Keratinocyte (primary cell): ENCODE results near the gene CAMKMT. TPM values are rescaled to one million over a fixed set of nuclear protein-coding genes. Genes with fewer than 3 reads are reported as not detected.

Experiments used
- DNase-seq: peaks from one replicate; pipeline ENCODE4 v3.0.0-alpha.2; 2011; ENCODE audit warnings: low read depth, missing footprints, low spot score
- FAIRE-seq: peaks from 2 replicates; lab custom pipeline; 2011; peaks lifted over from hg19 to GRCh38; lab: Jason Lieb, UNC
- H2AFZ ChIP-seq: 2 replicates; pipeline ENCODE4 v1.6.0; 2012; ENCODE audit warnings: low read length, control low read depth, inconsistent platforms; ENCODE audit not compliant: control insufficient read depth
- H3K27ac ChIP-seq: 2 replicates; pipeline ENCODE4 v1.5.1; 2011; ENCODE audit warnings: low read length; ENCODE audit not compliant: control insufficient read depth, insufficient read depth
- H3K27me3 ChIP-seq: 3 replicates; pipeline ENCODE4 v1.6.0; 2011; ENCODE audit warnings: low read length; ENCODE audit not compliant: control insufficient read depth, insufficient read depth; ENCODE audit errors: extremely low read depth
- H3K36me3 ChIP-seq, 2 experiments: 2 replicates in 1 of 2; 3 replicates in 1 of 2; pipeline ENCODE4 v1.5.1; 2011; ENCODE audit warnings: low read length in 2 of 2, mild to moderate bottlenecking in 1 of 2; ENCODE audit not compliant: control insufficient read depth in 2 of 2, insufficient read depth in 2 of 2; ENCODE audit errors: extremely low read depth in 1 of 2
- H3K4me1 ChIP-seq: 3 replicates; pipeline ENCODE4 v1.5.1; 2011; ENCODE audit warnings: low read length; ENCODE audit not compliant: control insufficient read depth, insufficient read depth; ENCODE audit errors: extremely low read depth
- H3K4me2 ChIP-seq: 3 replicates; pipeline ENCODE4 v1.6.0; 2011; ENCODE audit warnings: low read depth, low read length; ENCODE audit not compliant: control insufficient read depth, insufficient read depth; ENCODE audit errors: extremely low read depth
- H3K4me3 ChIP-seq, 3 experiments: fragments of 200-600 bp in 1 of 3; sonication (generic) in 1 of 3; 2 replicates in 2 of 3; 3 replicates in 1 of 3; pipeline ENCODE4 v1.5.1; 2011 to 2016; ENCODE audit warnings: low read length in 3 of 3, mild to moderate bottlenecking in 3 of 3, control low read depth in 2 of 3, inconsistent platforms in 1 of 3, low read depth in 1 of 3, mixed read lengths in 1 of 3, mixed run types in 1 of 3, moderate library complexity in 1 of 3; ENCODE audit not compliant: control insufficient read depth in 2 of 3, insufficient read depth in 2 of 3; ENCODE audit errors: extremely low read depth in 1 of 3
- H3K79me2 ChIP-seq: 2 replicates; pipeline ENCODE4 v1.6.0; 2012; ENCODE audit warnings: low read length; ENCODE audit not compliant: control insufficient read depth, insufficient read depth
- H3K9ac ChIP-seq: 3 replicates; pipeline ENCODE4 v1.6.0; 2011; ENCODE audit warnings: low read length; ENCODE audit not compliant: control insufficient read depth, insufficient read depth; ENCODE audit errors: extremely low read depth
- H3K9me1 ChIP-seq: 3 replicates; pipeline ENCODE4 v1.6.0; 2011; ENCODE audit warnings: low read length; ENCODE audit not compliant: control insufficient read depth, insufficient read depth; ENCODE audit errors: extremely low read depth
- H3K9me3 ChIP-seq: 2 replicates; pipeline ENCODE4 v1.5.1; 2012; ENCODE audit warnings: low read depth, low read length; ENCODE audit not compliant: control insufficient read depth
- H4K20me1 ChIP-seq: 3 replicates; pipeline ENCODE4 v1.6.0; 2011; ENCODE audit warnings: low read length; ENCODE audit not compliant: control insufficient read depth, insufficient read depth; ENCODE audit errors: extremely low read depth
- EZH2 ChIP-seq: IDR thresholded peaks from one replicate; pipeline ENCODE4 v1.6.1; 2012; ENCODE audit warnings: inconsistent platforms, mild to moderate bottlenecking, low read length, moderate library complexity
- dilution Hi-C: fragments of 300-500 bp; cut with MboI; formaldehyde crosslinking; loops from one replicate; pipeline ENCODE4 v1.7.0; 2020; ENCODE audit warnings: low sequenced_read_pairs; ENCODE audit not compliant: extremely low pct_ligation_motif_present
- polyA plus RNA-seq, 5 experiments: library from polyadenylated mRNA; depleted of rRNA in 3 of 5; stranded (reverse) in 3 of 5; stranded (forward) in 1 of 5; unstranded in 1 of 5; fragments of >200 nt; gene quantifications; 1 replicate in 1 of 5; 2 replicates in 3 of 5; 3 replicates in 1 of 5; pipeline versions ENCODE4 v1.2.1 to v1.2.3, GENCODE V29; 2011 to 2012; ENCODE audit warnings: missing spikeins in 2 of 5, low read depth in 1 of 5, low replicate concordance in 1 of 5
- TF ChIP-seq, protein P1 (sequence below), 3 experiments: IDR thresholded peaks in 1 of 3; conservative IDR thresholded peaks in 1 of 3; optimal IDR thresholded peaks in 1 of 3; 2 replicates in 2 of 3; 3 replicates in 1 of 3; pipeline versions ENCODE3 to v1.5.1; 2011; ENCODE audit warnings: low read length in 3 of 3, mild to moderate bottlenecking in 3 of 3, moderate library complexity in 2 of 3, control low read depth in 1 of 3, inconsistent platforms in 1 of 3; ENCODE audit not compliant: insufficient read depth in 2 of 3; ENCODE audit errors: extremely low read depth in 1 of 3

CAMKMT gene
- polyA plus RNA-seq, 1 donor (not counting 4 experiments of a cell fraction or from before 2014, with no cell fraction given): 9.9 TPM

DNA sequence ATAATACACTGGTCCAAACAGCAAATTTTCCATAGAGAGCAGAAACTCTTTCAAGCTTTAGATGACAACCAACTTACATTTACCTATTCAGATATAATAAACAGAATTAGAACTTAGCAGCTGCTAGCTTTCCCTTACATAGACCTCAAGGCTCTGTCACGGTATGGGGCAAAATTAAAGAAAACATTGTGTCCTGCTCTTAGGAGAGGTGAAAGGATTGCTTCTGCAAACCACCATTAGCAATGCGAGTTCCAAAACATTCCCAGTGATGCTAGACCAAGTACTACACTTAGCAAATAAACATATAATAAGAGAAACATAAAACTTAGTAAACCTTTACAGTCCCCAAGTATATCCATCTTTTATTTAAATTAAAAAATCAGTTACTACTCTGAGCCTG lies 183.3 kb downstream of the CAMKMT start:
- Histone ChIP-seq H4K20me1 (no peaks in the 10 kb centered on the region), H3K27me3 (no peaks in the 10 kb centered on the region), H3K4me1 (peaks cover 27% of the 10 kb centered on the region), H3K9ac (no peak overlapping the region), H3K79me2 (no peaks in the 10 kb centered on the region), H3K9me3 (no peaks in the 10 kb centered on the region), H3K4me3 (no peak overlapping the region), H2AFZ (no peak overlapping the region), H3K9me1 (peaks cover 2% of the 10 kb centered on the region), H3K4me2 (no peak overlapping the region), H3K36me3 (no peaks in the 10 kb centered on the region), H3K27ac (no peak overlapping the region)
- no peak for TF ChIP-seq EZH2
- TF ChIP-seq, protein P1, sequence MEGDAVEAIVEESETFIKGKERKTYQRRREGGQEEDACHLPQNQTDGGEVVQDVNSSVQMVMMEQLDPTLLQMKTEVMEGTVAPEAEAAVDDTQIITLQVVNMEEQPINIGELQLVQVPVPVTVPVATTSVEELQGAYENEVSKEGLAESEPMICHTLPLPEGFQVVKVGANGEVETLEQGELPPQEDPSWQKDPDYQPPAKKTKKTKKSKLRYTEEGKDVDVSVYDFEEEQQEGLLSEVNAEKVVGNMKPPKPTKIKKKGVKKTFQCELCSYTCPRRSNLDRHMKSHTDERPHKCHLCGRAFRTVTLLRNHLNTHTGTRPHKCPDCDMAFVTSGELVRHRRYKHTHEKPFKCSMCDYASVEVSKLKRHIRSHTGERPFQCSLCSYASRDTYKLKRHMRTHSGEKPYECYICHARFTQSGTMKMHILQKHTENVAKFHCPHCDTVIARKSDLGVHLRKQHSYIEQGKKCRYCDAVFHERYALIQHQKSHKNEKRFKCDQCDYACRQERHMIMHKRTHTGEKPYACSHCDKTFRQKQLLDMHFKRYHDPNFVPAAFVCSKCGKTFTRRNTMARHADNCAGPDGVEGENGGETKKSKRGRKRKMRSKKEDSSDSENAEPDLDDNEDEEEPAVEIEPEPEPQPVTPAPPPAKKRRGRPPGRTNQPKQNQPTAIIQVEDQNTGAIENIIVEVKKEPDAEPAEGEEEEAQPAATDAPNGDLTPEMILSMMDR (optimal IDR thresholded peaks at IDR 0.05 in 1 of 3, IDR thresholded peaks at IDR 0.05 in 1 of 3, conservative IDR thresholded peaks at IDR 0.05 in 1 of 3; ENCODE audit: extremely low read depth in 1 of 3, insufficient read depth in 2 of 3, low read length in 3 of 3): no peak
- FAIRE-seq (no peak), DNase-seq (no peak)
- dilution Hi-C loops: no loop called here

DNA sequence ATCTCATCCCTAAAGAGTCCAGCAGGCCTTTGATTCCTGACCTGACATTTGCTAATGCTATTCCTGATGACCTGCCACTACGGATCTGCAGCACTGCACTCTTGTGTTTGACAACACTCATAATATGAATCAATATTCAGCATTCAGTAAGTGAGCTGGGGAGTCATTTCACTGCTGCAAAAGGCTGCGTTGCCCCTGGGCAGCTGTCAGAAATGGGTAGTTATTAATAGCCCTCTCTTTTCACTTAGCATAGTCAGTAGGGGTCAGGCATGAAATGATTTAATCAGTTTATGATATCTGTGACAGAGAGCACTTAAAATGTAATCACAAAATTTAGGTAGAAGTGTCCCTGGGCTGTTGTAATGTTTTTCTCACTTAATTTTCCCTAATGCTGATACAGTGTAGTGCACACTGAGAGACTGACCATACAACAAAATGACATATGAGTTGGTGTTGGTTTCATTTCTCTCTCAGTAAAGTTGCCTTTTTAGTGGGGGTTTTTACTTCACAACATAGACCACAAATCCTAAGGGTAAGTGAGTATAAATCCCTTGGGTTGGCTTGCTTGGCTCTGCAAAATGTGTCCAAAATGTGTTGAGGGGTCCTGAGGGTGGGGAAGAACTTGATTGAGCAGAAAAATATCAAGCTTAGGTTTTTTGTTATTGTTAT lies 184.8 kb downstream of the CAMKMT start:
- no peaks in the 10 kb centered on the region for H3K9me3 ChIP-seq
- peaks cover 2% of the 10 kb centered on the region for H3K9me1 ChIP-seq
- no peak for TF ChIP-seq EZH2
- TF ChIP-seq, protein P1 (optimal IDR thresholded peaks at IDR 0.05 in 1 of 3, IDR thresholded peaks at IDR 0.05 in 1 of 3, conservative IDR thresholded peaks at IDR 0.05 in 1 of 3; ENCODE audit: extremely low read depth in 1 of 3, insufficient read depth in 2 of 3, low read length in 3 of 3): no peak
- no peaks in the 10 kb centered on the region for H3K27me3 ChIP-seq
- no peak overlapping the region for H3K9ac ChIP-seq
- FAIRE-seq (no peak), DNase-seq (no peak)
- no peaks in the 10 kb centered on the region for H3K79me2 ChIP-seq
- no peaks in the 10 kb centered on the region for H3K36me3 ChIP-seq
- no peak overlapping the region for H3K4me2 ChIP-seq
- peaks cover 39% of the 10 kb centered on the region for H3K4me1 ChIP-seq
- no peak overlapping the region for H3K4me3 ChIP-seq
- H2AFZ ChIP-seq: no peak overlapping the region
- H3K27ac ChIP-seq: no peak overlapping the region
- dilution Hi-C loops: no loop called here
- H4K20me1 ChIP-seq: no peaks in the 10 kb centered on the region
